ENCODE results near the gene ITSN2.

The ITSN2 gene

DNA sequence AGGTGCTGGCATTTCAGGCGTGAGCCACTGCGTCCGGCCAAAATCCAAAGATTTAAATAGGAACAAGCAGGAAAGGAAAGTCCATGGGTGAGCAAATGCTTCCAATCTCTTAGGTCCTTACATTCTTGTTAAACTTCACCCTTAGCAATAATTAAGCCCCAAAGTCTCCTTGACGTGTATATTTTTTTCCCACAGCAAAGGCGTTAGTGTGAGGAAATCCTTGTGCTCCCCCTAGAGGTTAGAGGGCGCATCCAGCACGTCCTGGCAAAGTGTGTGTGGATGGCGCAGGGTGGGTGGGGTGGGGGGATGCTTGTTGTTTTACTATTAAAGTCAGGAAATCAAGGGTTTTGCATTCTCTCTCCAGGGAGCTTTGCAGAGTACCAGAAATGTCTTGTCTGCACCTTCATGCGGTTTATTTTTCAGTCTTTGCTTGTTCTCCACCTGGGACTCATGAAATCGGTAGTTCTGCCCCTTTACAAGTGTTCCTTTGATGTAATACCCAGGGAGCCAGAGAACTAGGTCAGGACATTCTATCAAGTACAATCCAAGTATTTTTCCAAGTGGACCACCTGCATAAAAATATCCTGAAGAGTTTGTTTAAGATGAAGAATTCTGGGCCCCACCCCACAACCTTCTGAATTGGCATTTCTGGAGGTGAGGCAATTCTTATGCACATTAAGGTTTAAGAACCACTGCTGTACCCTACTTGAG is 22.2 kb upstream of the ITSN2 start:
- DNase-seq (ENCODE audit: extremely low spot score), result peak; percentile 78
- TF ChIP-seq, protein P1, sequence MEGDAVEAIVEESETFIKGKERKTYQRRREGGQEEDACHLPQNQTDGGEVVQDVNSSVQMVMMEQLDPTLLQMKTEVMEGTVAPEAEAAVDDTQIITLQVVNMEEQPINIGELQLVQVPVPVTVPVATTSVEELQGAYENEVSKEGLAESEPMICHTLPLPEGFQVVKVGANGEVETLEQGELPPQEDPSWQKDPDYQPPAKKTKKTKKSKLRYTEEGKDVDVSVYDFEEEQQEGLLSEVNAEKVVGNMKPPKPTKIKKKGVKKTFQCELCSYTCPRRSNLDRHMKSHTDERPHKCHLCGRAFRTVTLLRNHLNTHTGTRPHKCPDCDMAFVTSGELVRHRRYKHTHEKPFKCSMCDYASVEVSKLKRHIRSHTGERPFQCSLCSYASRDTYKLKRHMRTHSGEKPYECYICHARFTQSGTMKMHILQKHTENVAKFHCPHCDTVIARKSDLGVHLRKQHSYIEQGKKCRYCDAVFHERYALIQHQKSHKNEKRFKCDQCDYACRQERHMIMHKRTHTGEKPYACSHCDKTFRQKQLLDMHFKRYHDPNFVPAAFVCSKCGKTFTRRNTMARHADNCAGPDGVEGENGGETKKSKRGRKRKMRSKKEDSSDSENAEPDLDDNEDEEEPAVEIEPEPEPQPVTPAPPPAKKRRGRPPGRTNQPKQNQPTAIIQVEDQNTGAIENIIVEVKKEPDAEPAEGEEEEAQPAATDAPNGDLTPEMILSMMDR (IDR thresholded peaks at IDR 0.05; ENCODE audit: control extremely low read depth, extremely low read depth, low read depth, missing control alignments), result peak; percentile 92
- CTCF ChIA-PET, result interaction anchor here (1.1 to 2.3 kb wide), 2 partner anchors 12 to 54 kb away, joined by 3 to 7 read pairs; no protein-coding TSS in a partner anchor
- POLR2A ChIA-PET, result no interaction called here

DNA sequence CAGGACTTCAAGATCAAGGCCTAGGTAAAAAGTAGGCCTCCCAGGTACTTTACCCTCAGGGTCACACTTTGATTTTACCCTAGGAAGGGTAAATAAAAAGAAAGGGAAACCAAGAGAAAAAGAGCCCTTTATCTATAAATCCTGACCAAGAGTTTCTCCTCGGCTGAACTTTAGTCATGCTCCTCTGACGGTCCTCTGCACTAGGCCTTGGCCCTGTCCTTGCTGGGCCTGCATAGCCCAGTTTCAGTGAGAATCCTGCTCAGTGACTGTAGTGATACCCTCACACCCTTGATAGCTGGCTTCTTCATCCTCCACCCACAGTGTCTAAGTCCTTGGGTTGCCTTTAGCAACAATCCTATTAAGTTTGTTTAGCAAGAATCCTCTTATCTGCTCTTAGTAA is 20.5 kb upstream of the ITSN2 start:
- no peak for DNase-seq (ENCODE audit: extremely low spot score)
- TF ChIP-seq, protein P1 (IDR thresholded peaks at IDR 0.05; ENCODE audit: control extremely low read depth, extremely low read depth, low read depth, missing control alignments), result no peak
- ChIA-PET CTCF (interaction anchor here (2.3 kb wide), 1 partner anchor 14 kb away, joined by 7 read pairs; no protein-coding TSS in a partner anchor), POLR2A (no interaction called here)

DNA sequence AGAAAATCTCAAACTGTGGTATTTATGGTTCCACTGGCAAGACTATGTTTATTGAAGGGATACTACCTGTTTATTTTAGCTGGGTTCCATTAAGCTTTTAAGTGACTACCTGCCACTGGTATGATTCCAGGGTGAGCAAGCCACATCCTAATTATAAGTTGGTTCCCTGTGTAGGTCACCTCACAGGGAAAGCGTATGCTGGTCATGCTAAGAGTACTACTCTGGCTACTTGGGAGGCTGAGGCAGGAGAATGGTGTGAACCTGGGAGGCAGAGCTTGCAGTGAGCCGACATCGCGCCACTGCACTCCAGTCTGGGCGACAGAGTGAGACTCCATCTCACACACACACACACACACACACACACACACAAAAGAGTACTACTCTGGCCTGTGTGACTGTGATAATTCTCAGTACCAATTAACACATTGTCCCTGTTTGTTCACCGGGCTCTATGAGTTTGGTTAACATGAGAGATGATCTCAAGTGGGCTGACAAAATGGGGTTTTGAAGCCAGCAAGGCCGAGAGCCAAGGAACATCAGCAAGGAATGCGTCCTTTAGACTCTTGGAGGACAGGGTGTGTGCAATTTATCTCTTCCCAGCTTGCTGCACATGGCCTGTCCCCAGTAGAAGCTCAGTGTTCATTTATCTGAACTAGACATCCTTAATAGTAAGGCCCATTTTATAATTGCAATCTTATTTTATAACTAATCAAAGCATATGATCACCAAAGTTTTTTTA is 15.2 kb upstream of the ITSN2 start:
- CTCF ChIA-PET, result interaction anchor here (1.7 kb wide), 1 partner anchor 453 kb away, joined by 4 read pairs; no protein-coding TSS in a partner anchor
- TF ChIP-seq, protein P1 (IDR thresholded peaks at IDR 0.05; ENCODE audit: control extremely low read depth, extremely low read depth, low read depth, missing control alignments), result no peak
- POLR2A ChIA-PET, result no interaction called here
- DNase-seq (ENCODE audit: extremely low spot score), result no peak

DNA sequence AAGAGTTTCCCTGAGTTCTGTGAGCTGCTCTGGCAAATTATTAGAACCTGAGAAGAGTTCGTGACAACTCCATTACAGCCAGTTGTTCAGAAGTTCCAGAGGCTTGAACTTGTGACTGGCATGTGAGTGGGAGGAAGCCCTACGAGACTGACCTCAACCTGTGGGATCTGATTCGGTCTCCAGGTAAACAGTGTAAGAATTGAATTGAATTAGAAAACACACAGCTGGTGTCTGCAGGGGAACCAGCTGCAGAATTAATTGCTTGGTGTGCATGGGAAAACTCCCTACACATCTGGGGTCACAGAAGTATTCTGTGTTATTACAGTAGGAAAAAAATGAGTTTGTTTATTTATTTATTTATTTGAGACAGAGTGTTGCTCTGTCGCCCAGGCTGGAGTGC is 14.0 kb upstream of the ITSN2 start:
- TF ChIP-seq, protein P1 (IDR thresholded peaks at IDR 0.05; ENCODE audit: control extremely low read depth, extremely low read depth, low read depth, missing control alignments), result no peak
- POLR2A ChIA-PET, result no interaction called here
- CTCF ChIA-PET, result interaction anchor here (1.0 to 1.7 kb wide), 4 partner anchors 9 to 454 kb away, joined by 3 to 5 read pairs (median 4); no protein-coding TSS in a partner anchor

DNA sequence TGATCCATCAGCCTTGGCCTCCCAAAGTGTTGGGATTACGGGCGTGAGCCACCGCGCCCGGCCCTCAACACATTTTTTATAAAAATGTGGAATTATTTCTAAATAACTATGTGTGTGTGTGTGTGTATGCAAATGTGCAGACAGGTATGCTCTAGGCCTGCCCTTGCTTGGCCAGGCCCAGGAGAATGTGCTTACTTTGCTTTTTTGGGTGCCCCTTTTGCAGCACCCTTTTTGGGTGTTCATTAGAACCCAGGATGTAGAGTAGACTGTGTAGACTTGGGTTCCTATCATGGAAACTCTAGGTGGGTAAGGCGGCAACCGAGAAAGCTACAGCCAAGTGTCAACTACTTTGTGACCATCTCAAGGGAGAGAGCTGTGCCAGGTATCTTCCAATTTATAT is 11.7 kb upstream of the ITSN2 start:
- CTCF ChIA-PET, result no interaction called here
- POLR2A ChIA-PET, result no interaction called here
- DNase-seq (ENCODE audit: extremely low spot score), result no peak
- TF ChIP-seq, protein P1 (IDR thresholded peaks at IDR 0.05; ENCODE audit: control extremely low read depth, extremely low read depth, low read depth, missing control alignments), result no peak

More for the DNA sequence above, 14.0 kb upstream of the ITSN2 start:
- DNase-seq (ENCODE audit: extremely low spot score), result no peak

DNA sequence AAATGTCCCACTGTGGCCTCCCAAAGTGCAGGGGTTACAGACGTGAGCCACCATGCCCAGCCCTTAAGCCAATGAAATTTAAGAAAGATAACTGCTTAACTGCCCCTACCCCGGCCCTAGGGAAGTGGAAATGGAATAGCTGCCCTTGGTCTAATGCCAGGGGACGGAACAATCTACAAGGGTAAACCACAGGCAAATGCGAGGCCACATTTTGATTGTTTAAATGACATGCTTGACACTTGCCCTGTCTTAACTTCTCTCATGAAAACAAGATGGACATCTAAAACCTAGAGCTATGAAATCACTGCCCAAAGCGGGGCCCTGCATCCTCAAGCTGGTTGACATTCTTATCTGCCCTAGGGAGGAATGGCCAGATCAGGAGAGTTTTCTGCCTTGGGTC is 5.5 kb upstream of the ITSN2 start:
- CTCF ChIA-PET, result no interaction called here
- TF ChIP-seq, protein P1 (IDR thresholded peaks at IDR 0.05; ENCODE audit: control extremely low read depth, extremely low read depth, low read depth, missing control alignments), result no peak
- DNase-seq (ENCODE audit: extremely low spot score), result no peak
- POLR2A ChIA-PET, result no interaction called here
